HG03342 (cell line): Measurements from ENCODE around the gene FCHO2.

Source experiments
- ATAC-seq: cut with Tn5 transposase; IDR thresholded peaks from one replicate; pipeline ENCODE4 v1.9.1; 2021; ENCODE audit warnings: mild to moderate bottlenecking, moderate library complexity; ENCODE audit not compliant: unreplicated experiment

FCHO2 gene

GRCh38 chr5:73028991-73029595, 73.3 kb downstream of the FCHO2 start:
- no peak for ATAC-seq

DNA sequence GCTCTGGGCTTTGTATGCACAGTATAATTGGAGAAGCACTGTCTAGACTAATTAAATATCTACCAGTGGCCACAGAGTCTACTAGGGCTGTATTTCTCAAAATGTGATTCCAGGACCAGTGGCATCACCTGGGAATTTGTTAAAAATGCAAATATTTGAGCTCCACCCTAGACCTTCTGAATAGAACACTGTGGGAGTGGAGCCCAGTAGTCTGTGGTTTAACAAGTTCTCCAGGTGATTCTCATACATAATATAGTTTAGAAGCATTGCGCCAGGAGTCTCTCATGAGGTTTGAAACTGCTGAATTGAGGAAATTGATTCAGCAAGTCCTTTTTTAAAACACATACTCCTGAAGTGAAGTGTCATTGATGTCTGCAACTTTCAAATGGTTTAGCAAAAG, 74.7 kb downstream of the FCHO2 start:
- ATAC-seq = no peak

- no peak for ATAC-seq
These were observed 75.2 kb downstream of the FCHO2 start for GRCh38 chr5:73030995-73031394.

DNA sequence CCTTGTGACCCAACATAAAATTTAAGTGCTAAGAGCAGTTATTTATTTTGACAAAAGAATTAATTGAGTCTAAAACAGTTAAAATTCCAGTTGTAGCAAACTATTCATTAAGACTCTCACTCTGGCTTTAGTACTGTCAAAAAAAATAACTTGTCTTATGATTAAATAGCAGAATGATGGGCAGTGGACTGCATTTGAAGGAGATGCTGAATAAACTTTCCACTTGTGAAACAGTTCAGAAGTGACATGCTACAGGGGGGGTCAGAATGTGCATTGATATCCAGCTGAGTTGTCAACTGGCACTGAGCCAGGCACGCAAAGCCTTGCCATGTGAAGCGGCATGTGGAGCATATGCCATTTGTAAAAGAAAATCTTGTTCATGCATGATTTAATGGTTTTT, 76.0 kb downstream of the FCHO2 start:
- ATAC-seq = no peak

GRCh38 chr5:73032635-73033034, 76.8 kb downstream of the FCHO2 start:
- no peak for ATAC-seq

- no peak for ATAC-seq
These were observed 81.7 kb downstream of the FCHO2 start for GRCh38 chr5:73037545-73037944.

DNA sequence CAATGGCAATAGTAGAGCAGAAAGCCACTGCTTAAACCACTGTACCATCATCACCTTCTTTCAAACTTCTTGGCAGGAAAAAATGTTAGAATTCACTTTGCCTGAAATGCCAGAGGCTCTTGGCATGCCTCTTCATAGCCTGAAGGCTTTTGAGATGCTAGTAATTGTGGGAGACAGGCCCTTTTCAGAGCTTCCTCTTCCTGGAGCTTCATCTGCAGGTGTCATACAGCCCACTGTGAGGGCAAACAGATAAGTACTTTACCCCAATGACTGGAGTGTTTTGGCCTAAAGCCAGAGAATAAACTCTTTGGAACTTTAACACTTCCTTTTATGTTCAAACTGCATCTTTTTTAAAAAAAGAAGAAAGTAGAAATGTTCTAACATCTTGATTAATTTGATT, 83.2 kb downstream of the FCHO2 start:
- no peak for ATAC-seq

- no peak for ATAC-seq
These were observed 87.2 kb downstream of the FCHO2 start for GRCh38 chr5:73042993-73043392.

DNA sequence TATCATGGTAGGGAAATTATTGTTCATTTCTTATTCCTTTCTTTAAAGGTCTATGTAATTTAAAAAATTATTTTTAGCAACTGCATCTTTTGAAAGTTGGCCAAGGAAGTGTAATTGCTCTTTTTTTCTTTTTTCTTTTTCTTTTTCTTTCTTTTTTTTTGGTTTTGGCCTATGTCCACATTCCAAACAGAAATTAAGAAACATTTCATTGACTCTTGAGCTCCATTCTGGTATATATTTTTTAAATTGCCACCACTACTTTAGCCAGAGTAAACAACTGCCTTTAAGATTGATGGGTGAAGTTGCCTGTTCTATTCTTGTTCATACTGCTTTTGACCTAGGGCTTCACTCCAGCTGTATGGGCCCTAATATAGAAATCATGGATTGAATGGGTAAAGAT, 88.7 kb downstream of the FCHO2 start:
- ATAC-seq = no peak

- ATAC-seq = no peak
These were observed 89.8 kb downstream of the FCHO2 start for GRCh38 chr5:73045623-73046022.

DNA sequence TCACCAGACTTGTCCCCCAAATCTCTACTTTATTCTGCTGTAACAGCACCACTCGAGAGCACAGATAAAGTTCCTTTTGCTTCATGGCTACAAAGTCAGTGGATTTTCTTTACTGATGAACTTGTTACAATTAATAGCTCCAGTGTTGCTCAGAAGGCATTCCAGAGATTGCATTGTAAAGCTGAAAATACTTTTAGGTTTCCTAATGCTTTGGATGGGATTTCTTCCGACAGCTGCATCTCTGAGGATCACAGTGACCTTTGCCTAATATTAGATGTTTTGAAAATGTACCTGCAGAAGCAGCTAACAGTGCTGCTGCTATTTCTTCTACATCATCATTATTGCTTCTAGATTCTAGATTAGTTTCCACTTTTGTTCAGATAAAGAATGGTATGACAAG, 105.8 kb downstream of the FCHO2 start:
- ATAC-seq = no peak

DNA sequence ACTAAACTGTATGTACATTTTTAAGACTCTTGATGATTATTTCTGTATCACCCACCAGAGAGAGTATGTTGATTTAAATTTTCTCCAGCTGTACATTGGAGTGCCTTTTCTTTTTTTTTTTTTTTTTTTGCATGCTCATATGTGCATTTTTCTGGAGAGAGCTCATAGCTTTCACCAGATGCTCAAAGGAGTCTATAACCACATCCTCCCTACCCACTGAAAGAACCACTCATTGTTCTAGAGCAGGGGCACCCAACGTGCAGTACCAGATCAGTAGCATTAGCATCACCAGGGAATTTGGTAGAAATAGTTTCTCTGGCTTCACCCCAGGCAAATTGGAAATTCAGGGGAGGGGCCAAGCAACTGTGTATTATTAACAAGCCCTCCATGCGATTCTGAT, 110.6 kb downstream of the FCHO2 start:
- no peak for ATAC-seq

GRCh38 chr5:73067213-73067612, 111.4 kb downstream of the FCHO2 start:
- ATAC-seq = no peak

DNA sequence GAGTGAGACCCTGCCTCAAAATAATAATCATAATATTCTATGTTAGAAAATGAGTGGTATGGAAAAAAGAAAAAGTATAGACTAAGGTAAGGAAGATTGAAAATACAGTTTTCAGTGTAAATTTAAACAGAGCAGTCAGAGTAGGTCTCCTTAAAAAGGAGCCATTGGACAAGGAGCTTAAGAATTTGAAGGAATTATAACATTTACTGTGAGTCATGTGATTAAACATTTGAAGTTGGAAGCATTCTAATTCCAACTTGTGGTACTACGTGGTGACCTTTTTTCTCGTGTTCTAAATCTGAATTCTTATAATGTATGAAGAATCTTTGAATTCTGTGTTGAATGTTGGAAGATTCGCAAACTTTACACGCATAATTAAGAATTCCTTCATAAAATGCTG, 125.3 kb downstream of the FCHO2 start:
- no peak for ATAC-seq

- ATAC-seq = no peak
These were observed 132.2 kb downstream of the FCHO2 start for GRCh38 chr5:73088026-73088425.

- ATAC-seq = no peak
These were observed 138.1 kb downstream of the FCHO2 start for GRCh38 chr5:73093943-73094342.

GRCh38 chr5:73094415-73094814, 138.6 kb downstream of the FCHO2 start:
- no peak for ATAC-seq

GRCh38 chr5:73095564-73096238, 139.9 kb downstream of the FCHO2 start:
- ATAC-seq = no peak

- no peak for ATAC-seq
These were observed 140.4 kb downstream of the FCHO2 start for GRCh38 chr5:73096239-73096575.

GRCh38 chr5:73097740-73098139, 141.9 kb downstream of the FCHO2 start:
- ATAC-seq = no peak

GRCh38 chr5:73100109-73100508, 144.3 kb downstream of the FCHO2 start:
- ATAC-seq = no peak

- no peak for ATAC-seq
These were observed 148.0 kb downstream of the FCHO2 start for GRCh38 chr5:73103870-73104299.

DNA sequence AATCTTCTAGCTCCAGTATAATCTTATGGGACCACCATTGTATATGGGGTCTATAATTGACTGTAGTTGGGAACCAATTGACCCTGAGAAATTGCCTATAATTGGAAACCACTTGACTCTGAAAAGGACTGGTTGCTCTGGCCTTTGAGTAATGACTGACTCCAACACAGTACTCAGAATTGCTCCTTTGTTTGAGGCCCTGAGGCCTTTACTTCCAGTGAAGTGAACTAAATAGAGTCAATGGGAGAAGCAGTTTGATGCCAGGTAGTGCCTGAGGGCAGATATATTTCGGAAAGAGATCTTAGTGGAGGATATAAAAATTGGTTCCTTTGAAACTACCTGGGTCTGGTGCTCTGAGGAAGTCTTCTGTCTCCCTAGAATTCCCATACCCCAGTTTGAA, 148.5 kb downstream of the FCHO2 start:
- no peak for ATAC-seq
